GM19463 (cell line): ENCODE measurements around the gene CXCL12.

ENCODE experiments used
- ATAC-seq: cut with Tn5 transposase; IDR thresholded peaks from one replicate; pipeline ENCODE4 v1.9.1; 2021; ENCODE audit warnings: mild to moderate bottlenecking, moderate library complexity; ENCODE audit not compliant: unreplicated experiment

Gene CXCL12

DNA sequence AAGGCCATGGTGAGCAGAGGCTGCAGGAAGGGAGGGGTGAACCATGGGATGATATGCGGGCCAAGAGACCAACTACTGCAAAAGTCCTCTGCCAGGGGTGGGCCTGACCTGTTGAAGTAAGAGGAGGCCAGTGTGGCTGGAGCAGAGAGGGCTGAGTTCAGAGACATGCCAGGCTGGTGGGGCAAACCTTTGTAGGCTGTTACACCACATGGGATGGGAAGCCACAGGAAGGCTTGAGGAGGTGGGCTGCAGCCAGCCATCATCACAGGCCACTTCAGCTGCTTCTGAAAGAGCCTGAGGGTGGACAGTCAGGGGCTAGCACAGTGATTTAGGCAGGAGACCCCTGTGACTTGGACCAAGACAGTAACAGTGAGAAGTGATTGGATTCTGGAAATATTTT is 20.3 kb downstream of the CXCL12 start:
- ATAC-seq, result no peak

DNA sequence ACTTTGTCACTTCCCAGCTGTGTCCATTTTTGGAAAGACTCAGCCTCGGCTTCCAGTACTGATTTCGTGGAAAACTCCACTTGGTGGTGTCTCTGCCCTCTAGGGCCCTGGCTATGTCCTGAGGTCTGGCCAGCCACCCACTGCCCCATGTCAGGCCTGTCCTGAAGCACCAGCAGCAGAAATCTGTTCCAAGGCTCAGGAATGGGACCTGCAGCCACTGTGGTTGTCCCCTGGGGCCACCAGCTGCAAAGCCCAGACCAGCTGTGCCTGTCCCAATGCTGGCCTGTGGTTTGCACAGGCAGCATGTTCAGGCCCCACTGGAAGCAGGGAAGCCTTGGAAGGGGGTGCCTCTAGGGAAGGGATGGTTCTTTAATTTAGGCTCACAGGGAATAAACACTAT is 21.2 kb downstream of the CXCL12 start:
- ATAC-seq, result no peak

DNA sequence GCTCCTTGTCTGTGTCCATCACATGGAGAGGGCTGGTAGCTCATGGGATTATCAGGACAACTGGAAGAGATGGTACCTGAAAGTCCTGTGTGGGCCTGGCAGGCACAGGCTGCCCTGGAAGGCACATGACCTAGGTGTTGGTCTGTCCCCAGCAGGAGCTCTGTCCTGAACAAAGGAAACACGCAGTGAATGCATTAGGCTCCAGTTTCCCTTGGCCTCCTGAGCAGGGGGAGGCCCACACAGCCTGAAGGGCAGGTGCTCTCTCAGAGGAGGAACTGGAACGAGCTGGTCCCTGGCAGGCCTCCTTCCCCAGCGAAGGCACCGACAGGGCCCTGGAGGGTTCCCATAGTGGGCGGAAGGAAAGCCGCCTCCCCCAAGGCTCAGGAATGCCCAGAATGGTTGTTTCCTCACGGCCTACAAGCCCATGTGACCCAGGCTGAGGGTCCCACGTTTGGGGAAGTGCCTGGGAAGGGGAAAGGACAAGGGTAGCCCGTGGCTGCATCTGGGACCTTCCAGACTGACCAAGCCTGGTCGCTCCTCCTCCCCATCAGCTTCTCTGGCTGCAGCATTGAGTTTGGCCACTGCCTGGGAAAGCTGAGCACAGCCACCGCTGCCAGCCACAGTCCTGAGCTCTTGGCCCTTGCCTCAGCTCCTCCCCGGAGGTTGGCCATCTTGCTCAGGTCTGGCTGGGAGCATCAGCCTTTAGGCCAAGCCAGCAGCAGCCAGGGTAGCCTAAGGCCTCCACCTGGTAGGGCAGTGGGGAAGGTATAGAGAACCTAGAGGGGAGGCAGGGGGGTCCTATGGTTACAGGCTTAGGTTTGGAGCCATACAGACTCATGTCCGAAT is 21.8 kb downstream of the CXCL12 start:
- no peak for ATAC-seq

DNA sequence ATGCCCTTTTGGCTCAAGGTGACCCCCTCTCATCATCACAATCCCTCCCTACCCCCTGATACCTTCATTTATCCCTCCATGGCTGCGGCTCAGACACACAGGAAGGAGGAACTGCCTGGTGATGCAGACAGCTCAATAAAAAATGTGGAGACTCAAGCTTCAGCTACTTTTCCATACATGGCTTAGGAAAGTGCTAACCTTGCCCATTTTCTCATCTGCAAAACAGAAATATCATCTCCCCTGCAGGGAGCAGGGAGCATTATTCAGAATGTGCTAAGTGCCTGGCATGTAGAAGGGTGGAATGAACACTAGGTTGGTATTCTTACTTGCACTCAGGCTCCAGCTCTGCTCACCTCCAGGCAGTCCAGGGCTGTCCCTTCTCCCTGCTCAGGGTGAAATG is 23.8 kb downstream of the CXCL12 start:
- ATAC-seq, result no peak

DNA sequence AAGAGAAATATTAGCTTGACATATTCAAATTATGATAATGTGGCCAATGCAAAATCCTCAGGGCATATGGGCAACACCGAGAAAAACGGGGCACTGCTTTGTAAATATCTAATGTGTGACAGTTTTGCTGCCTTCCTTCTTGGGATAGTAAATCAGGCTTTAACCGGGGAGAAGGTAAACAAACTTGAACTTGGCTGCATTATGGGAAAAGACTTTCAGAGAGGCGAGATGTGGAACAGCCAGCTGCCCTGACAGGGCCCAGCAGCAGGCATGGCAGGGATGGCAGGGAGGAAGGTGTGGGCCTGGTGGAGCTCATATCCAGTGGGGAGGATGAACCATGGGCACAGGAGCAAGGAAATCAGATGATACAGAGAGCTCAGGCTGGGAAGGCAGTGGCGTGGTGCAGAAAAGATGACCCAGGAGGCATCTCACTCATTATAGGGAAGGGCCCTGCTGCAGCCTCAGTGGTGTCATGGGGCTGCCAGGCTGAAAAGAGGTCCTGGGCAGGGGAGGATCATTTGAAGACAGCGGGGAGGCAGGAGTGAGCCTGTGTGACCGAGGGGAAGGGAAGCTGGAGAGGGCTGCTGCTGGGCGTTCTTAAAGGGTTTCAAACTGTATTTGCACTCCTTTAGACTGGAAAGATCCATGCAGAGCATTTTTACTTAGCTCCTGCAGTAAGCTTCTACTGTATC is 26.7 kb downstream of the CXCL12 start:
- ATAC-seq, result no peak

DNA sequence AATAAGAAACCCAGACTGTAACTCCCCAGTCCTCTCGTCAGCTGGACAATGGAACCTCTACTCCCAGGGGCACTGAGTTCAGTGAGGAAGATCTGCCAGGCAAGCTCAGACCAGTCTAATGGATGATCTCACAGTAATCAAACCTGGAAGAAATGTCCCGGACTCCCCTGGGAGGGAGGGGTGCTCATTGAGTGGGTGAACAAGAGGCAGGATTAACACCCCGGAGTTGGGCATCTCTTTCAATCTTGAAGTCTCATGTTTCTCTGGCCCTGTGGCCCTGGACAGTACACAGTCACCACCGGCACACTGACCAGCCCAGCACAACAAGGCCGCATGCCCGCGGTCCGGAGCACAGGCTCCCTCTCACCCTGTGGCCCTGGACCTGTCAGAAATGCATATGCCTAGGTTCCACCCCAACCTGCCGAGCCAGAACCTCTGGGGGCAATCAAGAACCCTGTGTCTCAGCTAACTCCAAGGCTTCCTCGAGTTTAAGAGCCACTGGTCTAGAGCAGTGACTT is 27.8 kb downstream of the CXCL12 start:
- ATAC-seq, result no peak

DNA sequence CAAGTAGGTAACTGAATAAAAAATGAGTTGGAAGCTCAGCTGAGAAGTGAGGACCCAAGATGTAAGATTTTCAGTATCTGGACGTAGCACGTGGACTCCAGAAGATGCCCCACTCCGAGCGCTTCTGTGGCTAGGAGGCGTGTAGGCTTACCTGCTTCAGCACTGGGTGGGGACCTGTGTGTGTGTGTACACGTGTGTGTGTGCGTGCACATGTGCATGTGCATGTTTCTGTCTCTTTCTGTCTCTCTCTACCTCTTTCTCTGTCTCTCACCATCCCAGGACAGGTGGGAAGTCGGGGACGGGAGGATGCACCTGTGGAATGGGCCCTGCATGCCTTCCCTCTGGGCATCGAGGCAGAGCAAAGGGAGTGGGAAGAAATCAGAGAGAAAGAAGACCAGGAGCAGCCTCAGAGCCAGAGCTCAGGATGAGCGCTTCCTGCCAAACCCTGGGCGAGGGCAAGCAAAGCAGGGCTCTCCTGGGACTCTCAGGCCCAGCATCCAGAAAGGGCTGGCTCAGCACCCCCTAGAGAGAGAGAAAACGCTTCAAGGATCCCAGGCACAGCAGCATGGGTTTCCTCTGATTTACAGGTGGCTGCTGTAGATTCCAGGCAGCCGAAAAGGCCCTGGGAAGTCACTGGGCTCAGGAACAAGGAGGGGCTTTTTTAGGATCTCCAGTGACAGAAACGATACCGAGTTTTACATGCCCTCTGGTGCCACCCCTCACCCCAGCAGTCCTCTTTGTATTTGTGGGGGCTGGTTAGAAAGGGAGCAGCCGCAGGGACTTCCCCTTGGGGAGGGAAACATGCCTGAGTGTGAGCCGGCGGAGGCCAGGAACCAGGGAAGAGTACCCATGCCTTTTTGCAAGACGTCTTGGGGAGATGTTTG is 28.5 kb downstream of the CXCL12 start:
- no peak for ATAC-seq

DNA sequence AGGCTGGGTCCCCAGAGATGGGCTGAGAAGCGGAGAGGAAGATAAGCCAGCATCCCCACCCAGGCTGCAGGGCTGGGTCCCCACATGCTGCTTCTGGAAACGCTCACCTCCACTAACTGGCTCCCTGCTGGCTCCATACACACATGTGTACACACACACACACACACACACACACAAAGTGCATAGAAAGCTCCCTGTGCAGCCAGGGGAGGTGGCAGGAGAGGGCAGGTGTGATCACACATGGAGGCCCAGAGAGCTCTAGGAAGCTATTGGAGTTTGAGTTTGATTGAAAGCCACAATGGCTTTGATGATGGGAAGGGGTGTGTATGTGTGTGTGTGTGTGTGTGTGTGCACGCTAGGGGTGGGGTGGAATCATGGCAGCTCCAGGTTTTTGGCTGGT is 29.3 kb downstream of the CXCL12 start:
- no peak for ATAC-seq

DNA sequence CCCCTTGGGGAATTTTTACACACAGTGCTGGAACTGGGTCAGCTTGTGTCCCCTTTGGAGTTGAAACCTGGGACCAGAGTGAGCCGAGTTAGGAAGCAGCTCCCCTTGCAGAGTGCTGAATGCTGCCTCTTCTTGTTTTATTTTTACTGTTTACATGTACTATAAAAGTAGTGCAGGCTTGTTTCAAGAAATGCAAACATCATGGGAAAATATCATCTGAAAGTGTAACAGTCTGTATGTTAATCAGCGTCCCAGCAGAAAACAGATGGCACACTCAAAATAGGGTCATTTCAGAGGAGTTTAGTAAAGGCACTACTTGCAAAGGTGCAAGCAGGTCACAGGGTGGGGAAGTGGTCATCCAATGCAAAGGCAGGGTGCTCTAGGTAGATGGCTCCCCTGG is 30.1 kb downstream of the CXCL12 start:
- ATAC-seq, result no peak

DNA sequence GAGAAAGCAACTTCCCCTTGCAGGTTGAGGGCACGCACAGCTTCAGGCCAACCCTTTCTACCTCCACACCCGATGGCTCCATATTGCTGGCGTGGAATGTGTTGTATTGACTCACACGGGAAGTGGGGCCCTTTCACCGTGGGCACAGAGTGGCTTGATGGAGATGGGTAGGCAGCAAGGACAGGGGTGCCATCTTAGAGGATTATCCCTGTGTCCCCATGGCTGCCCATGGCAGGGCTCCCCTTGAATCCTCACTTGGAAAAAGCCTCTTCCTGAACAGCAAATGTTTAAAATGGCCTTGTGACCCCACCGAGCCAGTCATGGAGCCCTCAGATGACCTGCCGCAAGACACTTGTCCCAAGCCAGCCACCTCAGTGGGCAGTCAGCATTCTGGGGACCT is 31.2 kb downstream of the CXCL12 start:
- no peak for ATAC-seq

DNA sequence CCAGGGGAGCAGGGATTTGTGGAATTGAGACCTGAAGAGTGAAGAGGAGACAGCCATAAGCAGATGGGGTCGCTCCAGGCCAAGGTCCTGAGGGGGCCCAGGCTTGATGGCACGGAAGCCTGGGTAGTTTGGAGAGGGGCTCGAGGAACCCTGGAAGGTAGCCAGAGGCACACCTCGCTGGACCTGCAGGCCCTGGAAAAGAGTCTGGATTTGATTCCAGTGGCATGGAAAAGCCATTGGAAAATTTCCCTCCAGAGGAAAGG is 31.8 kb downstream of the CXCL12 start:
- no peak for ATAC-seq

DNA sequence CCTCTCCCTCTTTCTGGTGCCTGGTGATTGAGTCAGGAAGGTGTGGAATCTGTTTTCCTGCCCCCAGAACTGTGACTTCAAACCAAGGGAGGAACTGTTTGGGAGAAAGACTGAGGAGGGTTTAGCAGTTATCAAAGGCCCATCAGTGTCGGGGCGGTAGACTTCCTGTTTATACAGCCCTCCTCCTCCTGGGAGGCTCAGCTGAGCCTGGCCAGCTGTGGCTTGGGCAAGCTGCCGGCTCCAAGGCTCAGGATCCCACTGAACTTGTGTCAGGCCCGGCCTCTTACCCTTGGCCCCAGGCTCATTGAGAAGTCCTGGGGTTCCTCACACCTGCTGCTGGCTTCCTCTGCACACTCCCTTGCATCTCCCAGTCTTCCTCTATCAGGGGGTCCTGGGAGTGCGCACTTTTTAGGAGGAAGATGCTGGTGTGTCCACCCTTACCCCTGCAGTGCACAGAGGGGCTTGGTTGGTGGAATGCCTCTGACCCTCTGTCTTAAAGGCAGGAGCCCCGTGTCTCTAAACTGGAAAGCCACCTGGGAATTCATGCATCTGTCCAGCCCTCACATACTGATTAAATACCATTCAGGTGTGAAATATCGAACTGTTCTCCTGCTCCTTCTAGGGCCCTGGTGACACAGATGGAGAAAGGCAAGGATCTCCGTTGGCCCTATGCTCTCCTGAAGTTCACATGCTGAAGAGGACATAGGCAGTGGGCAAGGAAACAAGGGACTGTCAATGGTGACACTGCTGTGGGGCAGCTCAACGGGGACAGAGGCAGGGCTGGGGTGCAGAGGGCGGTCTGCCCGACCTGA is 32.4 kb downstream of the CXCL12 start:
- ATAC-seq, result no peak

DNA sequence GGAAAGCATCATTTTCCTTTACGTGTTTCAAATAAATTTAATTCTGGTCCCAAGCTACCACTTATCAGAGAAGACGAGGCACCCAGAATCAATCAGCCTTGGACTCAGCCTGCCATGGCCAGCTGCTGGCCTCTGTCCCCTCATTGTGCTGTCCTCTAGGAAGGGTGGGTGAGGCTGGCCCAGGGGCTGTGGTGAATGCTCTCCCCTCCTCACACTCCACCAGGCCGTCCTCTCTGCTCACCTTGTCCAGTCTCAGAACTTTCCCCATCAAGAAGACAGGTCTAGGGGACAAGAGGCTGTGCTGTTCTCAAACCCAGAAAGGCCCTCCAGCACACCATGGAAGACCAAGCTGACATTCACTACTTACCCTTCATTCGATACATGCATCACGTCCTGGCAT is 36.4 kb downstream of the CXCL12 start:
- ATAC-seq, result no peak

DNA sequence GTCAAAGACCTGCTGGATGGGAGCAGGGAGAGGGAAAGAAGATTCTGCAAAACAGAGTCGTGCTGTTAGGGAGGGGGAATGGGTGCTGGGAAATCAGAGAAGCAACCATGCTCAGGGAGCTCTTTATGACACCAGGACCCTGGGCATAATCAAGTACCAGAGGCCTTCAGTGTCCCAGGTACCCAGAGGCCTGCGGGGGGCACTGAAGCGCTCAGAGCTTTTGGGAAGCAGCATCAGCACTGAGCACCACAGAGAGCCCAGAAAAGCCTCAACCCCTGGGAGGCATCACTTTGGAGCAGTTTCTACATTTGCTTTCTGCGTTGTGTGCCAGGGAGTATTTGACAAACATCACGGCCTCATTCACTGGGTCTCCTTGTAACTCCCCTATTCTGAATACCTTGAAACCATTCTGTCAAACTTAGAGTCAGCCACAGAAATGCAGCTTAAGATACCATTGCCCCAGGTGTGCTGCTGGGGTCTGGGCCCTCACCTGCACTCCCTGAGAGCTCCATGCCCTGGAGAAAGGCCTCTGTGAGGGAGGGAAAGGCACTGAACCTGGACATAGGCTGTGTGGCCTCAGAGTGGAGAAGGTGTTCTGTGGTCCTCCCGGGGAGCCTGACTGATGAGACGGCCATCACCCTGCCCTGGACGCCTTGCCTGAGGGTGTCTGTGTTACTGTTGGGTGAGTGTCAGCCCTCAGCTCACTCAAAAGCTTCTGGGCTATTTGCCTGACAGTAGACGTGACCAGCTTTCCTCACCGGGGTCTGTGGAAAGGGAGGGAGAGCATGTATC is 37.1 kb downstream of the CXCL12 start:
- ATAC-seq, result no peak

DNA sequence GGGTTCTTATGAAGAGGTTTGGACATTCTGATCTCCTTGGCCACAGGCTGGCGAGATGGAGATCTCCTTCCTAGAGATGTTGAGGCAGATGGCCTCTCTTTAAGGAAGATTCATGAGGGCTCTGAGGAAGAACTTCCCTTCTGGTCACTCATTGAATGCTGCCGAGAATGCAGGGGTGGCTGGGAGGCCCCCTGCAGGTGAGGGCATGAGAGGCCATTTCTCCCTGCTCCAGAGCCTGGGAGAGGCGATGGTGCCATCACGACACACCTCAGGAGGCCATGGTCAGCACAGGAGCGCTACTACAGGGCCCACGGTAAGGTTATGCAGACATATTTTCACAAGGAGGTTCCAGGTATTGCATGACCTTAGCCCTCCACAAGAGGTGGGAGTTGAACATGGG is 40.2 kb downstream of the CXCL12 start:
- ATAC-seq, result no peak

DNA sequence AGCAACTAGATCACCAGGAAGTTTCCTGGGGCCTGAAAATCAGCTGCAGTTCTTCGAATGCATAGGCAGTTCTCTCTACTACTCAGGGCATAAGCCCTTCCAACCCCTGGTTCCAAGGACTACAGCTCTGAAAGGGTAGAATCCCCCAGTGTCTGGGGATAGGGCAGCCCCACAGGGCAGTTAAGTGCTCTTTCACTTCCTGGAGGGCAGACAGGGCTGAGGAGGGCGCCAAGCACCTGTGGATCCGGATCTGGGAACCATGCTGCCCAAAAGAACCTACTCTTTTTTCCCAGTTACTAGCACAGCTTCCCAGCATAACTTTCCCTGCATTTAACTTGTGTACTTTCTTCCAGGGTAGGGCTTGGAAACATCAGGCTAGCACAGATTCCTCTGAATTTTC is 41.1 kb downstream of the CXCL12 start:
- ATAC-seq, result no peak

DNA sequence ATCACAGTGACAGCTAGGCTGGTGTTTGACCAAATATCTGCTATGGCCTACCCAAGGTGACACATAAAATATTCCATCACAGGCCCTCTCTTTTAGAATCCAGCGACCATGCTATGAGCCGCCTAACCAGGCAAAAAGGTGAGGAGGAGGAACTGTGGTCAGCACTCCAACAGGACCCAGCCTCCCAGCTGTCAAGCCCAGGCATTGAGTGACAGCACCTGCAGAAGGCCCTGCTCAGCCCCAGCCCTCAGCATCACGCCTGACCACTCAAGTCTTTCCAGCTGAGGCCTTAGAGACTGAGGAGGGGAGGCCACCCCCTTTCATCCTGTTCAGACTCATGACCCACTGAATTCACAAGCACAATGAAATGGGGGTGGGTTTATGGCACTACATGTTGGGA is 43.0 kb downstream of the CXCL12 start:
- no peak for ATAC-seq

DNA sequence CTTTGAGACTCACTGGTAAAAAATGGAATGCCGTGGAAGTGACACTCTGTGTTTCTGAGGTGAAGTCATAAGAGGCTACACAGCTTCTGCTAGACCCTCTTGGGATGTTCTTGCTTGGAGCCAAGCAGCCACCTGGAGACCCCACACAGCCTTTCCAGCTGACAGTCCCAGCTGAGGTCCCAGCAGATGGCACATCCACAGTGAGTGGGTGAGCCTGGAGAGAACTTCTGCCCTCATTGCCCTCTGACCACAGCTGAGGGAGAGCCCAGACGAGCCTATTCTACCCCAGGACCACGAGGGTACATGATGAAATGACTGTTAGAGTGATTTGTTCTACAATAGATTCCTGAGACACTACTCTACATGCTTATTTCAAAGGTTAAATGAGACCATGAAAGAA is 44.3 kb downstream of the CXCL12 start:
- ATAC-seq, result no peak

DNA sequence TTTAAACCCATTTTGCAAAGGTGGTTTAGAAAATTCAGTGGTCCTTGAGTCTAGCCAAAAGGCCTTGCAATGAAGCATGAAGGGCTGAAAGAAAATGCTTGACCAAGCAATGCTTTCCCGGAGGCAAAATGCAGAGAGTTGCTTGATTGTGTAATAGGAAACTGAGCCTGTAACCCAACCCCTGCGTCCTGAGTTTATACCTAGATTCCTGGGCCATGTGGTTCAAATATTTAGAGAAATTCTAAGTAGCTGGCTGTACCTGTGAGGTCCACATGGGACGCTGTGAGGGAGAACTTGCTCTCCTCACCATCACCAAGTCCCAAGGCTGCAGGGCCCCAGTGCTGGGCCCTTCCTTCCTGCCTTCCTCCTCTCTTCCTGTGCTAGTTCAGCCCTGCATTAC is 45.7 kb downstream of the CXCL12 start:
- ATAC-seq, result no peak

DNA sequence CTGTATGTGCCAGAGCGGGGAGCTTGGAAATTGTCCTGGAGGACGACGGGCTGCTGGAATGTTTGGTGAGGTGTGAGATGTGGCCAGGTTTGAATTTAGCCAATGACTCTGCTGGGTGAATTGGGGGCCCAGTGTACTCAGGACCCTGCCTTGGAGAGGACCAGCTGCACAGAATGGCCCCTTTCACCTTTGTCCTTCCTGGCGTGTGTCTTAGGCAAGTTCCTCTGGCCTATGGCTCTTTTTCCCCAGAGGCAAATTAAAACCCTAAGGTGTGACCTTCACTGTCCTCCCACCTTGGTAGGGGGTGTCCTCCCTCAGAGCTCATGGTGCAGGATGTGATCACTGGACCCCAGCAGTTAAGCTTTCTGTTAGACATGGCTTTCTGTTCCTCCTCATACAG is 47.8 kb downstream of the CXCL12 start:
- no peak for ATAC-seq
